Vagina (tissue), 2 donors: Measurements from ENCODE around the gene TACR1. TPM values are rescaled to one million over a fixed set of nuclear protein-coding genes. Genes with fewer than 3 reads are reported as not detected.

Source experiments
- DNase-seq, 2 donors: peaks; one replicate each; pipeline ENCODE4 v3.0.0-alpha.2; 2017; ENCODE audit errors: extremely low spot score in 2 of 2
- H3K27ac ChIP-seq: fragments of 200-600 bp; sonication (generic); one replicate; pipeline ENCODE4 v1.5.1; 2019
- H3K27me3 ChIP-seq: fragments of 200-600 bp; sonication (generic); one replicate; pipeline ENCODE4 v1.5.1; 2019
- H3K36me3 ChIP-seq, 2 donors: fragments of 200-600 bp; sonication (generic); one replicate each; pipeline ENCODE4 v1.5.1; 2017 to 2019
- H3K4me1 ChIP-seq: fragments of 200-600 bp; sonication (generic); one replicate; pipeline ENCODE4 v1.5.1; 2019
- H3K4me3 ChIP-seq, 2 donors: fragments of 200-600 bp; sonication (generic); 1 replicate in 1 of 2; 2 replicates in 1 of 2; pipeline ENCODE4 v1.5.1; 2016 to 2019
- H3K9me3 ChIP-seq: fragments of 200-600 bp; sonication (generic); one replicate; pipeline ENCODE4 v1.5.1; 2019
- POLR2A ChIP-seq, 2 donors: fragments of 450-650 bp; IDR thresholded peaks; one replicate each; pipeline ENCODE4 v1.6.1; 2017; ENCODE audit warnings: antibody characterized with exemption in 2 of 2, mild to moderate bottlenecking in 2 of 2, moderate library complexity in 2 of 2
- POLR2AphosphoS5 ChIP-seq, 2 donors: sonication (generic); formaldehyde crosslinking; IDR thresholded peaks; one replicate each; pipeline ENCODE4 v1.9.0; 2017; ENCODE audit warnings: antibody characterized with exemption in 2 of 2, mild to moderate bottlenecking in 2 of 2, low read depth in 1 of 2; ENCODE audit not compliant: insufficient read depth in 1 of 2
- intact Hi-C: fragments of 100-400 bp; cut with DNase I; formaldehyde crosslinking; loops from one replicate; pipeline ENCODE4 v1.15.1; 2023
- total RNA-seq: library from RNA; depleted of rRNA; stranded (reverse); fragments of >200 nt; gene quantifications from one replicate; pipeline ENCODE4 v1.2.3, GENCODE V29; 2016
- TF ChIP-seq, protein P1 (sequence below), 3 experiments: fragments of 450-650 bp in 2 of 3; fragments of 200-600 bp in 1 of 3; sonication (generic) in 1 of 3; IDR thresholded peaks; one replicate each; pipeline ENCODE4 v1.5.1; 2017 to 2019; ENCODE audit warnings: antibody characterized with exemption in 3 of 3, mild to moderate bottlenecking in 2 of 3, moderate library complexity in 2 of 3

The TACR1 gene
- total RNA-seq, 1 donor from 2014 or later: 8.3 TPM

DNA sequence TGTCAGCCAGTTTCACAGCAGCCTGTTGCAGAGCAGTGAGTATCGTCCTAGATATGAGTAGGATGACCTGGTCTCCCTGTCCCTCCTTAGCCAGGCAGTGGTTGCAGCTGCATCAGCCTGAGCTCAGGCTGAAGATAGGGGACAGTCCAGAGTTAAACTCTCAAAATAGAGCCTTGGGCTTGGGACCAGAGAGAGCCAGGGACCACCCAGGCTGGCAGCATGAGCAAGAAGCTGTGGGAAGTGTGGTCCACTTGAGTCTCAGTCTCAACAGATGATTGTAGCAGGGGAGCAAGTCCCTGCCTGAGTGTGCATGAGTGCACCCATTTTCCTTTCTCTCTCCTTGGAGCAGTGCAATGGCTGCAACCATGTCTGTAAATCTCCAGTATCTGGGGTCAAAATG lies 38.0 kb upstream of the TACR1 start:
- no peak overlapping the region for H3K27ac ChIP-seq
- H3K9me3 ChIP-seq: no peaks in the 10 kb centered on the region
- TF ChIP-seq, protein P1, sequence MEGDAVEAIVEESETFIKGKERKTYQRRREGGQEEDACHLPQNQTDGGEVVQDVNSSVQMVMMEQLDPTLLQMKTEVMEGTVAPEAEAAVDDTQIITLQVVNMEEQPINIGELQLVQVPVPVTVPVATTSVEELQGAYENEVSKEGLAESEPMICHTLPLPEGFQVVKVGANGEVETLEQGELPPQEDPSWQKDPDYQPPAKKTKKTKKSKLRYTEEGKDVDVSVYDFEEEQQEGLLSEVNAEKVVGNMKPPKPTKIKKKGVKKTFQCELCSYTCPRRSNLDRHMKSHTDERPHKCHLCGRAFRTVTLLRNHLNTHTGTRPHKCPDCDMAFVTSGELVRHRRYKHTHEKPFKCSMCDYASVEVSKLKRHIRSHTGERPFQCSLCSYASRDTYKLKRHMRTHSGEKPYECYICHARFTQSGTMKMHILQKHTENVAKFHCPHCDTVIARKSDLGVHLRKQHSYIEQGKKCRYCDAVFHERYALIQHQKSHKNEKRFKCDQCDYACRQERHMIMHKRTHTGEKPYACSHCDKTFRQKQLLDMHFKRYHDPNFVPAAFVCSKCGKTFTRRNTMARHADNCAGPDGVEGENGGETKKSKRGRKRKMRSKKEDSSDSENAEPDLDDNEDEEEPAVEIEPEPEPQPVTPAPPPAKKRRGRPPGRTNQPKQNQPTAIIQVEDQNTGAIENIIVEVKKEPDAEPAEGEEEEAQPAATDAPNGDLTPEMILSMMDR (IDR thresholded peaks at IDR 0.05): no peak
- TF ChIP-seq POLR2AphosphoS5 (IDR thresholded peaks at IDR 0.05; ENCODE audit: insufficient read depth in 1 of 2, low read depth in 1 of 2): no peak
- no peak for TF ChIP-seq POLR2A (IDR thresholded peaks at IDR 0.05)
- H3K36me3 ChIP-seq: no peaks in the 10 kb centered on the region
- no peaks in the 10 kb centered on the region for H3K4me1 ChIP-seq
- no peak overlapping the region for H3K4me3 ChIP-seq
- DNase-seq: no peak
- intact Hi-C loops: no loop called here
- no peaks in the 10 kb centered on the region for H3K27me3 ChIP-seq

DNA sequence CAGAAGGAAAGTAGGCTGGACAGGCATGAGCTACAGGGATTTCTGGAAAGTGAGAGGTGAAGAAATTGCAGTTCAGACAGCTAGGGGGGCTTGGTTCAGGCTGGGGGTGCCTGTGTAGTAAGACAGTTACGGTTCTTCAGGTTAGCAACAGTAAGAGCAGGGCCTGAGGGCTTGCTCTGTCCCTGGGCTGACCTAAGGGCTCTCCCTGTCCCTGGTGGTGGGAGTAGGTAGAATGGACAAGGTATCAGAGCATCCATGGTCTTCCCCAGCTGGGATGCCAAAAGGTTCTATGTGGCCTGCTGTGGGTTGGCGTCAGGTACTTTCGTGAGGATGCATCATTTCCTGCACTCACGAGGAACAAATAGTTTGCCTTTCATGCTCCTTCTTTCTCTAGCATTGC lies 34.6 kb upstream of the TACR1 start:
- intact Hi-C loops: no loop called here
- Histone ChIP-seq H3K4me1 (no peaks in the 10 kb centered on the region), H3K27me3 (no peaks in the 10 kb centered on the region), H3K9me3 (no peaks in the 10 kb centered on the region), H3K4me3 (no peak overlapping the region), H3K36me3 (no peaks in the 10 kb centered on the region), H3K27ac (no peak overlapping the region)
- no peak for TF ChIP-seq POLR2AphosphoS5 (IDR thresholded peaks at IDR 0.05; ENCODE audit: insufficient read depth in 1 of 2, low read depth in 1 of 2)
- no peak for TF ChIP-seq POLR2A (IDR thresholded peaks at IDR 0.05)
- TF ChIP-seq, protein P1 (IDR thresholded peaks at IDR 0.05): no peak
- DNase-seq: no peak

DNA sequence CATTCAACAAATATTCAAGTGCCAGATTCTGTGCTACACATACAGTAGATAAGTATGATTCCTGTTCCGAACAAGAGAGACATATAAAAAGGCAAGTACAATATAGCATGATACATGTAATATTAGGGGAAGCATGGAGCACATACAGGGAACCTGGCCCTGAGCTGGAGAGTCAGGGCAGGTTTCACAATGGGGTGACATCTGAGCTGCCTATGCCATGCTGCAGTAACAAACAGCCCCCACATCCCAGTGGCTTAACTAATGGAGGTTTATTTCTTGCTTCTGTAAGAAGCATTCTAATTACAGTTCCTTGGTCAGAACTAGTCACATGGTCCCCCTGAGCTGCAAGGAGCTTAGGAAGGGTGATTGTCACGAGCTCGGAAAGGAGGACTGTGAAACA lies 27.3 kb upstream of the TACR1 start:
- TF ChIP-seq POLR2AphosphoS5 (IDR thresholded peaks at IDR 0.05; ENCODE audit: insufficient read depth in 1 of 2, low read depth in 1 of 2): no peak
- TF ChIP-seq, protein P1 (IDR thresholded peaks at IDR 0.05): no peak
- no peak for TF ChIP-seq POLR2A (IDR thresholded peaks at IDR 0.05)
- Histone ChIP-seq H3K36me3 (no peaks in the 10 kb centered on the region), H3K4me3 (no peak overlapping the region), H3K4me1 (no peaks in the 10 kb centered on the region), H3K27me3 (no peaks in the 10 kb centered on the region), H3K27ac (no peak overlapping the region), H3K9me3 (no peaks in the 10 kb centered on the region)
- intact Hi-C loops: no loop called here
- no peak for DNase-seq

DNA sequence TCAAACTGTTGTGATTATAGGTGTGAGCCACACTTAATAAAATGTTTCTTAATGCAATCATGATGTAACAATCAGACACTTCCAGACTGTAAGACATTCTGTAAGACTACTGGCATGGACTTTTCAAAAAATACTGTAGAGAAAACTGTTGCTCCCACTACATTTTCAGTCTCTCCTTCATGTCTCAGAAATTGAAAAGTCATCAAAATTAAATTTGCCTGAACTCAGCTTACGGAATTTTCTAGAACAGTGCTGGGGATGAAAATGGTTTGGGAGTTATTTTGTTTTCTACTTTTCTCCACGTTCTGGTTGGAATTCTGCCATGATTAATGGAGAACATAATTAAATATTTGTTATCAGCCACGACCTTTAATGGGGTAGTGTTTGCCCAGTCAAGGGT lies 26.8 kb upstream of the TACR1 start:
- no peak overlapping the region for H3K4me3 ChIP-seq
- H3K27me3 ChIP-seq: no peaks in the 10 kb centered on the region
- TF ChIP-seq POLR2AphosphoS5 (IDR thresholded peaks at IDR 0.05; ENCODE audit: insufficient read depth in 1 of 2, low read depth in 1 of 2) (no peak), POLR2A (IDR thresholded peaks at IDR 0.05) (no peak)
- TF ChIP-seq, protein P1 (IDR thresholded peaks at IDR 0.05): no peak
- H3K9me3 ChIP-seq: no peaks in the 10 kb centered on the region
- intact Hi-C loops: no loop called here
- H3K4me1 ChIP-seq: no peaks in the 10 kb centered on the region
- no peaks in the 10 kb centered on the region for H3K36me3 ChIP-seq
- H3K27ac ChIP-seq: no peak overlapping the region
- no peak for DNase-seq

DNA sequence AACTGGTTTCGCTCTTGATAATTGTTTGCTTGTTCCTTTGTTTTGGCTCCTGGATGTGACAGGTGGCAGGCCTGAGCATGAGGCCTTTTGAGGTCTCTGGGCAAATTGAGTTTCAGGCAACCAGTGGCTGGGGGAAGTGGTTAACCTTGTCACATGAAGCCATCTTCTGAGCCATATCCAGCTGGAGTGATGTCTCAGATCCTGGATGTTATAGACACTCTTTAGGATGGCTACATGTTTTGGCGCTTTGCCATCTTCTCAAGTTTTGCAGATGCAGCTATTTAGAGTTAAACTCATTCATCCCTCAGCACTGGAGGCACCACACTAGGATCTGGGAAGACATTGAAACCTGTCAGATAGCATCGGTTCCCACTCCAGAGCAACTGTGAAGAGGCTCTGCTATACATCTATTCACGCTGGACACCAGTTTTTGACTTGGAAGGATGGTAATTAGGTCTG lies 25.3 kb upstream of the TACR1 start:
- intact Hi-C loops: no loop called here
- H3K4me1 ChIP-seq: no peaks in the 10 kb centered on the region
- no peaks in the 10 kb centered on the region for H3K27me3 ChIP-seq
- no peak for DNase-seq
- H3K4me3 ChIP-seq: no peak overlapping the region
- H3K36me3 ChIP-seq: no peaks in the 10 kb centered on the region
- no peak overlapping the region for H3K27ac ChIP-seq
- TF ChIP-seq, protein P1 (IDR thresholded peaks at IDR 0.05): no peak
- TF ChIP-seq POLR2A (IDR thresholded peaks at IDR 0.05): no peak
- TF ChIP-seq POLR2AphosphoS5 (IDR thresholded peaks at IDR 0.05; ENCODE audit: insufficient read depth in 1 of 2, low read depth in 1 of 2): no peak
- no peaks in the 10 kb centered on the region for H3K9me3 ChIP-seq
